Neural progenitor cell (in vitro differentiated cells): ENCODE data around the gene RBM19.

Experiments
- EZH2 ChIP-seq: fragments of 200-600 bp; sonication (generic); IDR thresholded peaks from 2 replicates; pipeline ENCODE4 v1.6.1; 2017; ENCODE audit warnings: antibody characterized with exemption, mild to moderate bottlenecking, moderate library complexity
- EZH2phosphoT487 ChIP-seq: fragments of 200-600 bp; sonication (generic); IDR thresholded peaks from 2 replicates; pipeline ENCODE4 v1.6.1; 2017; ENCODE audit warnings: antibody characterized with exemption
- TF ChIP-seq, protein P1 (sequence below): fragments of 200-600 bp; sonication (generic); IDR thresholded peaks from 2 replicates; pipeline ENCODE4 v1.5.1; 2017; ENCODE audit warnings: antibody characterized with exemption, mild to moderate bottlenecking

DNA sequence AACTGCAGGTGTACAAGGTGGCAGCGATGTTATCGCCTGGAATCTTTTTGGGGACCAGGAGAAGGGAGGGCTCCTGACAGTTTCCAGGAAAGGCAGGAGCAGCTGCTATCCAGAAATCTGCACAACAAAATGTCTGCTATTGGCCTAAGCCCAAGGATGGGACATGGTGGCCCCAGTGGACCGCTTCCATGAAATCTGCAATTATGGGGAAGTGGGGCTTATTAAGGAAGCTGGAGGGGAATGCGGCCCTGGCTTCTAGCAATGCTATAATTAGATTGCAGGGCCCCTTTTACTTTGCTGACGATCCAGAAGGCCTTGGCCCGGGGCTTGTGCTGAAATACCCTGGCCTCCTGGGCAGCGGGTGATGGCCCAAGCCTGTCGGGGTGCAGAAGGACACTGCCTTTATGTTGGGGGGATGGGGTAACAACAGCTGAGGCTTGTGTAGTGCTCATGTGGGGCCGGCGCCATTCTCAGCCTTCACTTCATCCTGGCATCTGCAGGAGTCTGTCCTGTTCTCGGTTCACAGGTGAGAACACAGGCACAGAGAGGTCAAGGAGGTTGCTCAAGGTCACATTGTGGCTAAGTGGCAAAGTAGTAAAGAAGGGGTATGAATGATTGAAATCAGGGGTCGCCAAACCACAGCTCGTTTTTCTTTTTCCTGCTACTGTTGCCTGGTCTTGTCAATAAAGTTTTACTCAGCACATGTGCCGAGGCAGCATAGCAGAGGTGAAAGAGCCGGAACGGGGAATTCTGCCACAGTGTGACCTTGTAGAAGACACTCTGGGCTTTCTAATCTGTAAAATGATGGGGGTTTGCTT lies 153.5 kb downstream of the RBM19 start:
- TF ChIP-seq EZH2 (no peak), EZH2phosphoT487 (no peak)
- TF ChIP-seq, protein P1, sequence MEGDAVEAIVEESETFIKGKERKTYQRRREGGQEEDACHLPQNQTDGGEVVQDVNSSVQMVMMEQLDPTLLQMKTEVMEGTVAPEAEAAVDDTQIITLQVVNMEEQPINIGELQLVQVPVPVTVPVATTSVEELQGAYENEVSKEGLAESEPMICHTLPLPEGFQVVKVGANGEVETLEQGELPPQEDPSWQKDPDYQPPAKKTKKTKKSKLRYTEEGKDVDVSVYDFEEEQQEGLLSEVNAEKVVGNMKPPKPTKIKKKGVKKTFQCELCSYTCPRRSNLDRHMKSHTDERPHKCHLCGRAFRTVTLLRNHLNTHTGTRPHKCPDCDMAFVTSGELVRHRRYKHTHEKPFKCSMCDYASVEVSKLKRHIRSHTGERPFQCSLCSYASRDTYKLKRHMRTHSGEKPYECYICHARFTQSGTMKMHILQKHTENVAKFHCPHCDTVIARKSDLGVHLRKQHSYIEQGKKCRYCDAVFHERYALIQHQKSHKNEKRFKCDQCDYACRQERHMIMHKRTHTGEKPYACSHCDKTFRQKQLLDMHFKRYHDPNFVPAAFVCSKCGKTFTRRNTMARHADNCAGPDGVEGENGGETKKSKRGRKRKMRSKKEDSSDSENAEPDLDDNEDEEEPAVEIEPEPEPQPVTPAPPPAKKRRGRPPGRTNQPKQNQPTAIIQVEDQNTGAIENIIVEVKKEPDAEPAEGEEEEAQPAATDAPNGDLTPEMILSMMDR, result no peak
